Measurements from ENCODE around the gene ETS2. TPM values are rescaled to one million over a fixed set of nuclear protein-coding genes. Genes with fewer than 3 reads are reported as not detected.
A peak's percentile ranks its signal among the peaks of the same experiment; 100 is the strongest.

Gene ETS2
- polyA plus RNA-seq (2013, experiment 1 of 2), result 54.1 TPM
- polyA plus RNA-seq (2013, experiment 2 of 2), result 53.4 TPM

GRCh38 chr21:38805328-38806152 lies at the start of gene ETS2:
ETS2 (plus strand) TSS chr21:38805929; CDS start chr21:38810035, 4,106 bp downstream.
- Histone ChIP-seq H3K4ac (ENCODE audit: low read depth, low read length) (peak within 1 kb of the TSS; percentile 92), H3K4me2 (ENCODE audit: low read length) (peak within 1 kb of the TSS; percentile 72), H3K23ac (ENCODE audit: low read length) (peak within 1 kb of the TSS; percentile 39), H2BK120ac (ENCODE audit: low read depth, low read length) (peak within 1 kb of the TSS; percentile 85), H3K9ac (ENCODE audit: low read length) (peak within 1 kb of the TSS; percentile 88), H4K8ac (ENCODE audit: low read depth, low read length) (peak within 1 kb of the TSS; percentile 81), H3K4me3 (ENCODE audit: low read length) (peak within 1 kb of the TSS; percentile 84), H3K36me3 (ENCODE audit: control insufficient read depth, insufficient read depth, low read length) (no peaks in the 10 kb centered on the region), H3K4me1 (ENCODE audit: control insufficient read depth, low read depth, low read length) (peaks cover 11% of the 10 kb centered on the region), H3K27ac (ENCODE audit: low read depth, low read length) (peak within 1 kb of the TSS; percentile 82), H3K56ac (ENCODE audit: low read length) (peak within 1 kb of the TSS; percentile 92), H3K27me3 (ENCODE audit: insufficient read depth, low read length, poor library complexity) (no peaks in the 10 kb centered on the region), H2BK5ac (ENCODE audit: low read length) (peak within 1 kb of the TSS; percentile 71), H2BK15ac (replicated peaks; ENCODE audit: low read depth) (no peak within 1 kb of the TSS), H3K18ac (ENCODE audit: low read length) (peak within 1 kb of the TSS; percentile 94), H3K79me1 (ENCODE audit: low read length) (peaks cover 2% of the 10 kb centered on the region), H3K79me2 (ENCODE audit: control insufficient read depth, insufficient read depth, low read length) (peaks cover 43% of the 10 kb centered on the region), H2AK5ac (ENCODE audit: low read length) (no peak within 1 kb of the TSS), H4K5ac (ENCODE audit: low read length) (no peak within 1 kb of the TSS)
- no CpG with 5 or more reads among the region's 76 CpGs for WGBS (ENCODE audit: extremely low coverage, insufficient coverage, low lambda C conversion rate)
- DNase-seq, result peak; percentile 97

DNA sequence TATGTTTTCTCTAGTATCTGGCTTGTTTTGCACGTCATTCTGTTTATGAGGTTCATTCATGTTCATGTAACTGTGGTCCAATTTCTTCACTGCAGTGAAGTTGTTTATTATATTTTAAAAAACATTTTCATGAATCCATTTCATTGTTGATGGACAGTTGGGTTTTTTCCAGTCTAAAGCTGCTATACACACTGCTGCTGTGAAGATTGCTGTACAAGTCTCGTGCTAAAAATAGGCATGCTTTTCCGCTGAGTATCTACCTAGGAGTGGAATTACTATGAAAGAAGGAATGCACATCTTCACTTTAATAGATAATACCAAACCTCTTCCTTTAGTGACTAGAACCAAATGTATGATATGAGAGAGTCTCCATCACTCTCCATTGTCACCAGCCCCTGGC lies 49.0 kb upstream of the ETS2 start:
- H3K4me2 ChIP-seq (ENCODE audit: low read length), result no peak overlapping the region
- H3K4me1 ChIP-seq (ENCODE audit: control insufficient read depth, low read depth, low read length), result no peaks in the 10 kb centered on the region
- no peak overlapping the region for H3K4me3 ChIP-seq (ENCODE audit: low read length)
- H3K79me2 ChIP-seq (ENCODE audit: control insufficient read depth, insufficient read depth, low read length), result no peaks in the 10 kb centered on the region
- no peak overlapping the region for H2BK120ac ChIP-seq (ENCODE audit: low read depth, low read length)
- H2BK5ac ChIP-seq (ENCODE audit: low read length), result no peak overlapping the region
- no CpG with 5 or more reads among the region's 3 CpGs for WGBS (ENCODE audit: extremely low coverage, insufficient coverage, low lambda C conversion rate)
- H3K27ac ChIP-seq (ENCODE audit: low read depth, low read length), result no peak overlapping the region
- DNase-seq, result no peak
- H3K79me1 ChIP-seq (ENCODE audit: low read length), result no peaks in the 10 kb centered on the region
- H3K9ac ChIP-seq (ENCODE audit: low read length), result no peak overlapping the region
- H4K8ac ChIP-seq (ENCODE audit: low read depth, low read length), result no peak overlapping the region
- H3K56ac ChIP-seq (ENCODE audit: low read length), result no peak overlapping the region
- H3K23ac ChIP-seq (ENCODE audit: low read length), result no peak overlapping the region
- H3K18ac ChIP-seq (ENCODE audit: low read length), result no peak overlapping the region
- no peaks in the 10 kb centered on the region for H3K27me3 ChIP-seq (ENCODE audit: insufficient read depth, low read length, poor library complexity)
- H3K36me3 ChIP-seq (ENCODE audit: control insufficient read depth, insufficient read depth, low read length), result no peaks in the 10 kb centered on the region
- H3K4ac ChIP-seq (ENCODE audit: low read depth, low read length), result no peak overlapping the region
- H2AK5ac ChIP-seq (ENCODE audit: low read length), result no peak overlapping the region
- no peak overlapping the region for H4K5ac ChIP-seq (ENCODE audit: low read length)
- H2BK15ac ChIP-seq (replicated peaks; ENCODE audit: low read depth), result no peak overlapping the region

- H3K36me3 ChIP-seq (ENCODE audit: control insufficient read depth, insufficient read depth, low read length), result no peaks in the 10 kb centered on the region
- H3K9ac ChIP-seq (ENCODE audit: low read length), result no peak overlapping the region
- H3K79me1 ChIP-seq (ENCODE audit: low read length), result no peaks in the 10 kb centered on the region
- H4K5ac ChIP-seq (ENCODE audit: low read length), result no peak overlapping the region
- no peak overlapping the region for H4K8ac ChIP-seq (ENCODE audit: low read depth, low read length)
- H3K79me2 ChIP-seq (ENCODE audit: control insufficient read depth, insufficient read depth, low read length), result no peaks in the 10 kb centered on the region
- DNase-seq, result no peak
- H3K4ac ChIP-seq (ENCODE audit: low read depth, low read length), result no peak overlapping the region
- H3K4me2 ChIP-seq (ENCODE audit: low read length), result no peak overlapping the region
- no peak overlapping the region for H3K18ac ChIP-seq (ENCODE audit: low read length)
- no peaks in the 10 kb centered on the region for H3K27me3 ChIP-seq (ENCODE audit: insufficient read depth, low read length, poor library complexity)
- H2BK15ac ChIP-seq (replicated peaks; ENCODE audit: low read depth), result no peak overlapping the region
- no peak overlapping the region for H2BK120ac ChIP-seq (ENCODE audit: low read depth, low read length)
- no peak overlapping the region for H3K4me3 ChIP-seq (ENCODE audit: low read length)
- no peaks in the 10 kb centered on the region for H3K4me1 ChIP-seq (ENCODE audit: control insufficient read depth, low read depth, low read length)
- WGBS (ENCODE audit: extremely low coverage, insufficient coverage, low lambda C conversion rate), result no CpG with 5 or more reads among the region's 5 CpGs
- H3K23ac ChIP-seq (ENCODE audit: low read length), result no peak overlapping the region
- H2AK5ac ChIP-seq (ENCODE audit: low read length), result no peak overlapping the region
- H2BK5ac ChIP-seq (ENCODE audit: low read length), result no peak overlapping the region
- no peak overlapping the region for H3K27ac ChIP-seq (ENCODE audit: low read depth, low read length)
- no peak overlapping the region for H3K56ac ChIP-seq (ENCODE audit: low read length)
These were observed 47.1 kb upstream of the ETS2 start for GRCh38 chr21:38758501-38759214.

- no peak overlapping the region for H2AK5ac ChIP-seq (ENCODE audit: low read length)
- H3K56ac ChIP-seq (ENCODE audit: low read length), result no peak overlapping the region
- H3K27me3 ChIP-seq (ENCODE audit: insufficient read depth, low read length, poor library complexity), result no peaks in the 10 kb centered on the region
- H2BK120ac ChIP-seq (ENCODE audit: low read depth, low read length), result no peak overlapping the region
- H4K5ac ChIP-seq (ENCODE audit: low read length), result no peak overlapping the region
- no CpG with 5 or more reads among the region's 6 CpGs for WGBS (ENCODE audit: extremely low coverage, insufficient coverage, low lambda C conversion rate)
- H3K4me2 ChIP-seq (ENCODE audit: low read length), result no peak overlapping the region
- H2BK5ac ChIP-seq (ENCODE audit: low read length), result no peak overlapping the region
- H3K4me3 ChIP-seq (ENCODE audit: low read length), result no peak overlapping the region
- H3K18ac ChIP-seq (ENCODE audit: low read length), result no peak overlapping the region
- H4K8ac ChIP-seq (ENCODE audit: low read depth, low read length), result no peak overlapping the region
- H3K23ac ChIP-seq (ENCODE audit: low read length), result no peak overlapping the region
- no peak overlapping the region for H2BK15ac ChIP-seq (replicated peaks; ENCODE audit: low read depth)
- no peaks in the 10 kb centered on the region for H3K79me2 ChIP-seq (ENCODE audit: control insufficient read depth, insufficient read depth, low read length)
- no peak for DNase-seq
- H3K36me3 ChIP-seq (ENCODE audit: control insufficient read depth, insufficient read depth, low read length), result no peaks in the 10 kb centered on the region
- H3K79me1 ChIP-seq (ENCODE audit: low read length), result no peaks in the 10 kb centered on the region
- H3K4me1 ChIP-seq (ENCODE audit: control insufficient read depth, low read depth, low read length), result no peaks in the 10 kb centered on the region
- H3K9ac ChIP-seq (ENCODE audit: low read length), result no peak overlapping the region
- no peak overlapping the region for H3K27ac ChIP-seq (ENCODE audit: low read depth, low read length)
- H3K4ac ChIP-seq (ENCODE audit: low read depth, low read length), result no peak overlapping the region
These were observed 46.3 kb upstream of the ETS2 start for GRCh38 chr21:38759413-38759812.

DNA sequence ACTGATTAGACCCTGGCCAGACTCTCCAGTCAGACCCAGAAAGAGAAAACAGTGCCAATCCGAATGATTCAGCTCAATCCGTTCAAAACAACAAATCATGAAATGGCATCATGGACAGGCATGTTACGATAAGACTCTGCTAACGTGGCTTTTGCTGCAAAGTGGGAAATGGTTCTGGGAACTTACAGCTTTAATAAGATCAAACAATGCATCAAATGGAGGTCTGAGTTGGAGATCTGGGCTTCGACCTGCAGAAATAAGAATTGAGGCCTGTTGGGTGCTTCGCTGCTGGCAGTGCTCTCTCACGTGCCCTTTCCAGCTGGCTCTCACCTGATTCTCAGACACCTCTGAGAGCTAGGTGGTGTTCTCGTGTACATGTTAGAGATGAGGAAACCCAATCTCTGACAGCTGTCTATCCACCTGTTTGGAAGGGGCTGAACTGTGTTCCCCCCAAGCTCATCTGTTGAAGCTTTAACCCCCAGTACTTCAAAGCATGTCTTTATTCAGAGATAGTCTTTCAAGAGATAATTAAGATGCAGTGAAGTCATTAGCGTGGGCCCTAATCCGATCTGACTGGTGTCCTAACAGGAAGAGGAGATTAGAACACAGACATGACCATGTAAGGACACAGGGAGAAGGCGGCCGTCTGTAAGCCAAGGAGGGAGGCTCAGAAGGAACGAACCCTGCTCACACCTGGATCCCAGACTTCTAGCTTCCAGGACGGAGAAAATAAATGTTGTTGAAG lies 45.5 kb upstream of the ETS2 start:
- Histone ChIP-seq H2AK5ac (ENCODE audit: low read length) (no peak overlapping the region), H4K5ac (ENCODE audit: low read length) (no peak overlapping the region), H3K4me2 (ENCODE audit: low read length) (no peak overlapping the region), H3K27me3 (ENCODE audit: insufficient read depth, low read length, poor library complexity) (no peaks in the 10 kb centered on the region), H2BK120ac (ENCODE audit: low read depth, low read length) (no peak overlapping the region), H3K27ac (ENCODE audit: low read depth, low read length) (no peak overlapping the region), H3K4me3 (ENCODE audit: low read length) (no peak overlapping the region), H3K79me1 (ENCODE audit: low read length) (no peaks in the 10 kb centered on the region), H3K9ac (ENCODE audit: low read length) (no peak overlapping the region), H3K56ac (ENCODE audit: low read length) (no peak overlapping the region), H2BK5ac (ENCODE audit: low read length) (no peak overlapping the region), H3K4me1 (ENCODE audit: control insufficient read depth, low read depth, low read length) (no peaks in the 10 kb centered on the region), H3K4ac (ENCODE audit: low read depth, low read length) (no peak overlapping the region), H3K23ac (ENCODE audit: low read length) (no peak overlapping the region), H3K18ac (ENCODE audit: low read length) (no peak overlapping the region), H4K8ac (ENCODE audit: low read depth, low read length) (no peak overlapping the region), H2BK15ac (replicated peaks; ENCODE audit: low read depth) (no peak overlapping the region), H3K36me3 (ENCODE audit: control insufficient read depth, insufficient read depth, low read length) (no peaks in the 10 kb centered on the region), H3K79me2 (ENCODE audit: control insufficient read depth, insufficient read depth, low read length) (no peaks in the 10 kb centered on the region)
- WGBS (ENCODE audit: extremely low coverage, insufficient coverage, low lambda C conversion rate), result no CpG with 5 or more reads among the region's 14 CpGs
- peak; percentile 74 for DNase-seq

All from mesendoderm (in vitro differentiated cells).